Measurements from ENCODE around the gene APOA4.
"Not testable (repeated sequence)": the region's sequence is repeated elsewhere in the genome, so short reads cannot be mapped to it uniquely, and the experiment has no call there.

The APOA4 gene

DNA sequence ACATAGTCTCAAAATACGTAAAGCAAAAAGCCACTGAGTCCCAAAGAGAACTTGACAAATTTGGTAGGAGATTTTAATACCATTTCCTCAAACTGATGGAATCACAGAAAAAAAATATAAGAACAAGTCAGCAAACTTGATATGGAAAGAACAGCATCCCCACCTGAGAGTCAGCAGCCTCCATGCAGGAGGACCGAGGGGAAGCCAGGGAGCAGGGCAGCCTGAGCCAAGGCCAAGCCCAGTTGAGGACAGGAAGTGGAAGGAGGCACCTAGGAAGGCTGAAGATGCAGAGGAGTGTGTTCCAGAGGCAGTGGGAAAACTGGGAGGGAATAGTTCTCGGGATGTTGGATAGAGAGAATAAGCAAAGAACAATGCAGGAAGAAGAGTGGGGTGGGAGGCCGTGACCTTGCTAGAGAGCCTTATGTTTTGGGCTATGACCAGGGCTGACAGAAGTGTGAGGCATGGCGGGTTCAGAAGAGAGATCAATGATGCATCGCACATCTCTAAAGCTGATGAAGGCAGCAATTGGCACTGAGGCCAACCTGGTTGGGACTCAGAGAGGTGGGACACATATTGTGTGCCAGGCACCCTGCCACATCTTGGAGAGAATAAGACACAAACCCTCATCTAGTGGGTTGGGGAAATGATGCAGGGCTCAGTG, 15.4 kb downstream of the APOA4 start:
- DNase-seq (ENCODE audit: insufficient read length, low spot score) (no peak), FAIRE-seq (no peak)

DNA sequence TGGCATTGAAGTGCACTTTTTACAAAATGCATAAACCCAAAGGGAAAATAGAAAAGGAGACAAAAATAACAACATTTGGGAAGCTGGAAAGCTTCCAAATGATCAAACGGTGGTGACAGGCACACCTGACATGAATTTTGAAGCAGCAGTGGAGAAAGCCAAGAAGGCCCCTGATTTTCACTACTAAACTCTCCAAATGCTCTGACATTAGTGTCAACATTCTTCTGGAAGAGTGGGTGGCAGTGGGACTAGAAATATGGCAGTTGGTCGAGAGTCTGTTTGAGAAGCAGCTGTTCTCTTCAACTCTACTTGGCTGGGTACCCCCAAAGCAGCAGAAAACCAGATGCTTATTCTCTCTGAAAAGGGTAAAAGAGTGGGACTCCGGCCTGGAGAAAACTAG, 19.1 kb downstream of the APOA4 start:
- no peak for FAIRE-seq
- no peak for DNase-seq (ENCODE audit: insufficient read length, low spot score)

DNA sequence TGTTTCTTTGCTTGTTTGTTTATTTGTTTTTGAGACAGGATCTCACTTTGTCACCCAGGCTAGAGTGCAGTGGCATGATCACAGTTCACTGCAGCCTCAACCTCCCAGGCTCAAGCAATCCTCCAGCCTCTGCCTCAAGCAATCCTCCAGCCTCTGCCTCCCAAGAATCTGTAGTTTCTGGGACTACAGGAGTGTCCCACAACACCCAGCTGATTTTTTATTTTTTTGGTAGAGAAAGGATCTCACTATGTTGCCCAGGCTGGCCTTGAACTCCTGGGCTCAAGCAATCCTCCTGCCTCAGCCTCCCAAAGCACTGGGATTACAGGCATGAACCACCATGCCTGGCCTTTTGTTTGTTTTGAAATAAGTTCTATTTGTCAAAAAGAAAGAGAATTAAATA, 21.4 kb downstream of the APOA4 start:
- DNase-seq (ENCODE audit: insufficient read length, low spot score); FAIRE-seq: not testable (repeated sequence)

DNA sequence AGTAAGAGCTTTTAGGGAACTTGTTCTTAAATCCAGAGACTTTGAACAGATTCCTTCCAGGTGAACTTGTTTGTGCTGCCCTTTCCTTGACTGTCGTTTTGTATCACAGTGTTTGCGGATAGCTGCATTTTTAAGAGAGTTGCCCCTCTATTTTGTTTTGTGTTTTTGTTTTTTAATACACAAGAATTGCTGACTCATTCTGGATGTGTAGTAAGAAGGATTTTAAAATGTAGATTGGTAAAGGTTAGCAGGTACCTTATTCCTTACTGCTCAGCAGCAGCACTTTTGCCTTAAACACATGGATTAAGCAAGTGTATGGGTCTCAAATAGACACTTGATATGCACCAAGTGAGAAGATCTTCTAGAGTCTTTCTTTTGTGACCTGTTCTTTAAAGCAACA, 22.5 kb downstream of the APOA4 start:
- FAIRE-seq (no peak), DNase-seq (ENCODE audit: insufficient read length, low spot score) (no peak)

DNA sequence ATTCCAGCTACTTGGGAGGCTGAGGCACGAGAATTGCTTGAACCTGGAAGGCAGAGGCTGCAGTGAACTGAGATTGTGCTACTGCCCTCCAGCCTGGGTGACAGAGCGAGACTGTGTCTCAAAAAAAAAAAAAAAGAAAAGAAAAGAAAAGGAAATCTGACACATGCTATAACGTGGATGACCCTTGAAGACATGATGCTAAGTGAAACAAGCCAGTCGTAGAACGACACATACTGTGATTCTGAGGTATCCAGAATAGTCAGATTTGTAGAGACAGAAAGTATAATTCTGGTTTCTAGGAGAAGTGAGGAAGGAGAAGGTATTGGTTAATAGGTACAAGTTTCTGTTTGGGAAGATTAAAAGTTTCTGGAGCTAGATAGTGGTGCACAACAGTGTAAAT, 24.7 kb downstream of the APOA4 start:
- no peak for FAIRE-seq
- DNase-seq (ENCODE audit: insufficient read length, low spot score): no peak

DNA sequence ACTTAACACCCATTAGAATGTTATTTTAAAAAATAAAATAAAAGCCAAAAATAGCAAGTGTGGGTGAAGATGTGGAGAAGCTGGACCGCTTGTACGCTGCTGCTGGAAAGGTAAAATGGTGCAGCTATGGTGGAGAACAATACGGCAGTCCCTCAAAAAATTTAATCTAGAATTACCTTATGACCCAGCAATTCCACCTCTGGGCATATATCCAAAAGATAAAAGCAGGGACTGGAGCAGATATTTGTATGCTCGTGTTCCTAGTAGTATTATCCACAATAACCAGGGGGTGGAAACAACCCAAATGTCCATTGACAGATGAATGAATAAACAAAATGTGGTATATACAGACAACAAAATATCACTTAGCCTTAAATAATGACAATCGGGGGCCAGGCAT, 25.3 kb downstream of the APOA4 start:
- no peak for FAIRE-seq
- no peak for DNase-seq (ENCODE audit: insufficient read length, low spot score)

DNA sequence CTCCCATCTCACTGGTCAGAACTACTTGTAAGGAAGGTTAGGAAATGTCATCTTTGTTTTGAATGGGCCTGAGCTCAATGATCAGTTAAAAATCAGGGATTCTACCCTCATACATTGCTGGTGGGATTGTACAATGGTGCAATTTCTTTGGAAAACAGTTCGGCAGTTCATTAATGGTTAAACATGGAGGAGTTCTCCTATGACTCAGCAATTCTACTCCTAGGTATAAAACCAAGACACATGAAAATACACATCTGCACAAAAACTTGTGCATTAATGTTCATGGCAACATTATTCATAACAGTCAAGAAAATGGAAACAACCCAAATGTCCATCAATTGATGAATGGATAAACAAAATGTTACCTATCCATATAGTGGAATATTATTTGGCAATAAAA, 26.6 kb downstream of the APOA4 start:
- no peak for FAIRE-seq
- DNase-seq (ENCODE audit: insufficient read length, low spot score): no peak

DNA sequence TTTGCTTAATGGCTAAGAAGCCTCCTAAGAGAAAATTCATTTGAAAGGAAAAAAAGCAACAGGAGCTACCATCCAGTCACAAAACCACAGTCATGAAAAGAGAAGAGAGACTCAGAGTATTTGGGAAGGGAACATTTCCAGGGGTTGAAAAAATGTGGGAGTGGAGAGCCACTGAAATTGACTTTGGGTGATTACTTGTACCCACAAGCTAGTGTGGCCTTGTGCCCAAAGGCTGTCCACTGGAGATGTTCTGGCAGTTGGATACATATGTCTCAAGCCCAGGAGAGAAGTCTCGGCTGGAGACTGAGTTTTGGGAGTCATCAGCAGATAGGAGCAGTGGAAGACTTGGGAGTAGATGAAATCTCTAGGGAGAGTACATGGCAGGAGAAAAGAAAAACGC, 28.3 kb downstream of the APOA4 start:
- DNase-seq (ENCODE audit: insufficient read length, low spot score) (no peak), FAIRE-seq (no peak)

DNA sequence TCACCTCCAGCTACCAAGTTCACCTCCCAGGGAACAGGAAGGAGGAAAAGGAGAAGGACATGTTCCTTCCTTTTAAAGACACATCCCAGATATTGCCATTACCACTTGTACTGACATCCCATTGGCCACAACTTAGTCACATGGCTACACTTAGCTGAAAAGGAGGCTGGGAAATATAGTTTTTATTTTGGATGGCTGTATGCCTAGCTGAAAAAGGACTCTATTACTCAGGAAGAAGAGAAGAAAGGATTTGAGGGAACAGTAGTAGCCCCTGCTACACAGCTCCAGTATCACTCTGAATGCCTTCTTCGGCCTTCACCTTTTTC, 29.4 kb downstream of the APOA4 start:
- DNase-seq (ENCODE audit: insufficient read length, low spot score): no peak
- no peak for FAIRE-seq

DNA sequence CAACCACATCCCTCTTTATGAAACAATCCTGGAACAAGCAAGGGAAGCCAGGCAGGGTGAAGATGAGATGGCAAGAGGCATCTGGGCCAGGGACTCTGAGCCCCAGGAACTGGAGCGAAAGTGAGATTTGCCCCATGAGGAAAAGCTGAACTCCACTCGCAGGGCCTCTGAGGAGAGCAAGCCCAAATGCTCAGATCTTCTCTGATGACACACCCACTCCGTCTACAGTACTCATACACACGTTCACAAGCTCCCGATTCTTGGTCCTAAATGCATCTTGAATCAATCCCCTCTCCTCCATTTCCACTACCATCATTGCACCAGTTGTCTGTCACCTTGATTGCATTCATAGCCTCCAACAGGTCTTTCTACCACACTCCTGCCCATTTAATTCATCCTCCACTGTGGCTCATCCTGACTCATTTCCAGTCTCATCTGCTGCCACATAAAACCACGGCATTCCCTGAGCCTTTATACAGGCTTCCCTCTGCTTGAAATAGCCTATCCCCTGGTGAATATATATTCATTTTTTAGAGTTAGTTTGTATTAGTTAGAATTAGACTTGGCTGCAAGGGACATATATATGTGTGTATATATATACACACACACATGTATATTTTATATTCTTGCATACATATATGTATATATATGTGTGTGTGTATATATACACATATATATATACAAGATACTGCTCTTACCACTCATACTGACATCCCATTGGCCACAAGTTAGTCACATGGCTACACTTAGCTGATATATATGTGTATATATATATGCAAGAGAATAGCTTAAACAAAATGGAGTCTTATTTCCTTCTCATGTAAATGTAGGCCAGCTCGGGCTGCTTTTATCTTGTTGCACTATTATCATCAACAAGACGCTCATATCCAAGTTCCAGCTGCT, 30.0 kb downstream of the APOA4 start:
- FAIRE-seq (peak; percentile 44), DNase-seq (ENCODE audit: insufficient read length, low spot score) (no peak)

DNA sequence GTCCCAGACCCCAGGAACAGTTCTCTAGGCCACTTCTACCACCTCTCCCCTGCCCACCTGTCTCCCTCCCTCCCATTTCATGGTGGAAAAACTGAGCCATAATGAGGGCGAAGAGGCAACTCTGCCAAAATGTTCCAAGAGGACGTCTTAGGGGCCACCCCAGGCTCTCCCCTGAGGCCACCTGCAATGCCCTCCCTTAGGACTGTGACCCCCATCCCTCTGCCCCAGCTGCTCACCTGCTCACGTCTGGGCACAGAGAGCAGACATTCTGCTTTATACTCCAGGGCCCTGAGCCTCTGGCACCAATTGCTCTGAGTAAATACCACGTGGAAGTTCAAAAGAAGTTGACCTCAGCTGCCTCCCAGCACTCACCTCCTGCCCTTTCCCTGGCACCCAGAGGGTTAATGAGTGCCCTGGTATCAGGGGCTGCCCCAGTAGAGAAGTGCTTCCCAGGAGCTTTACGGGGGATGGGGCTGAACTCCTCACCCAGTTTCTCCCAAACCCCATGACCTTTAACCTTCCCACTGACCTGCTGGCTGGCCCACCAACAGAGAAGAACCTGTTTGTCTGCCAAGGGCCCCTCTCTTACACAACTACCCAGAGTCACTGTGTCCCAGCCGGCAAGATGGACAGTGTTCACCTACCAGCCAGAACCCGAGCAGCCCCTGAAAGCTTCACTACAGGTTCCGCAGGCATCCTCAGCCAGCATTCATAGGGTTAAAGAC, 30.8 kb downstream of the APOA4 start:
- no peak for FAIRE-seq
- no peak for DNase-seq (ENCODE audit: insufficient read length, low spot score)

DNA sequence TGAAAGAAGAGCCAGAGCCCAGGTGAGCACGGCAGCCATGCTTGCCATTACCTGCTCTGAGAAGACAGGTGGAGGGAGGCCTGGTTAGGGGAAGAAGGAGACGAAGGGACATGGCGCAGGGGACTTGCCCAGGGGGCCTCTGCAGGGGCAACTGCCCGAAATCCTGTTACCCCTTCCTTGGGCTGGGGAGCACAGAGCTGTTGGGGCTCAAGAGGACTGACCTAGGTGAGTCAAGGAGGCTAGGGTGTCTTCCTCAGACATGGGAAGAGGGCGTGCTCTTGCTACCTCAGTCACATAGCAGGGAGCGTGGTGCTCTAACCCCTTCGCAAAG, 31.3 kb downstream of the APOA4 start, which contains the start of gene APOA5:
Gene APOA5 (minus strand): TSS at position 67 of the 331 bp plus-strand sequence. CDS start 19 bp downstream, at position 48.
- FAIRE-seq (no peak), DNase-seq (ENCODE audit: insufficient read length, low spot score) (no peak)

DNA sequence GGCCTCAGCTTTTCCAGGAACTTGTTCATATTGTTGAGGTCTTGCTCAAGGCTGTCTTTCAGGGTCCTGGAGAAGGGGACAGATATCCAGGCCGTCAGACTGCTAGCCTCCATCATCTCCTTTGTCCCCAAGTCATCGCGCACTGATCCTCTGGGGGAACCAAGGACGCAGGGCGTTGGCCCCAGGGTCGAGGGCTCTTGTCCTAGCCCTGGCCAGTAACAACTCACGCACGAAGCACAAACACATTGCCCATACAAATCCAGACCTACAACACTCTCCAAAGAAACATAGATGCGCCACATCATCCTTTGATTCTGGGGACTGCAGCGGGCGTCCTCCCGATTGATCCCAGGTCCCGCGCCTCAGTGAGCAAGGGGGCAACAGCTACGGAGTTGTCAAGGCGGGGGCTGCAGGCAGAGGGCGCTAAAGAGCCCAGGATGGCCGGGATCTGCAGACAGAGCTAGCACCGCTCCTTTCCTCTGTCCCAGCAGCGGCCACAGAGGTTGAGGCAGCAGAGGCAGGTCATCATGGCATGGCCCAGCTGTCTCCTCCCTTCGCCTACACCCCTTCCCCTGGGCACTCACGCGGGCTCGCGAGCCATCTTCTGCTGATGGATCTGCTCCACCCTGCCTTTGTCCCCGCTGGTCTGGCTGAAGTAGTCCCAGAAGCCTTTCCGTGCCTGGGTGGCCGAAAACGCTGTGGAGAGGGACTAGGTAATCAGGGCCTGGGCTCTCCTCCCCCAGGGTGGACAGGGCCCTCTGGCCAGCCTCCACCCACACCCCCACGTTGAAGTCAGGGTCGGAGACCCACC, 31.9 kb downstream of the APOA4 start:
- FAIRE-seq (peak; percentile 56), DNase-seq (ENCODE audit: insufficient read length, low spot score) (peak; percentile 73)

DNA sequence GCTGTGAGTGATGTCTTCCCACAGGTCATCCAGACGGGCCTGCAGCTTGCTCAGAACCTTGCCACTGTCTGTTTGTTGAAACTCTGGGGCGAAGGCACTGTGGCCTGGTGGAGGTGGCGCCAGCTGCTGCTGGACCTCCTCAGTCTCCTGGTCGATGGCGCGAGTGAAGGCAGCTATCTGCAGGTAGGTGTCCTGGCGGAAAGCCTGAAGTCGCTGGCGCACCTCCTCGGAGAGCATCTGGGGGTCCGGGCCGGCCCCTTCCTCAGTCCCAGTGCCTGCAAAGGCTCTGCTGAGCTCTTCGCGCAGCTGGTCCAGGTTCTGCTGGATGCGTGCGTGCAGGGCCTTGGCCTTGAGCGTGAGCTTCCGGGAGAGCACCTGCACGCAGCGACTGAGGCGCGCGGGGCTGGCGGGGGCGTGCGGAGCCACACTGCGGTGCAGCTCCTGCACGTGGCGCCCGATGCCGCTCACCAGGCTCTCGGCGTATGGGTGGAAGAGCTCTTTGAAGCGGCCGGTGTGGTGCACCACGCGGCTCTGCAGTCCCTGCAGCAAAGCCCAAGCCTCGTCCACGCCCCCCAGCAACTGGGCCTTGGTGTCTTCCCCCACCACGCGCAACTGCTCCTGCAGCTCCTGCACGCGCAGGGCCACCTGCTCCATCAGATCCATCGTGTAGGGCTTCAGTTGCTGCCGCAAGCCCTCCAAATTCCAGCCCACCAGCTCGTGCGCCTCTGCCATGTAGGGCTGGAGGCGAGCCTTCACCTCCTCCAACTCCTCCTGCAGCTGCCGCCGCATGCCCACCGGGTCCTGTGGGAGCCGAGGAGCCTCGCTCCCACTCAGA, 32.7 kb downstream of the APOA4 start:
- FAIRE-seq: no peak
- DNase-seq (ENCODE audit: insufficient read length, low spot score): no peak

DNA sequence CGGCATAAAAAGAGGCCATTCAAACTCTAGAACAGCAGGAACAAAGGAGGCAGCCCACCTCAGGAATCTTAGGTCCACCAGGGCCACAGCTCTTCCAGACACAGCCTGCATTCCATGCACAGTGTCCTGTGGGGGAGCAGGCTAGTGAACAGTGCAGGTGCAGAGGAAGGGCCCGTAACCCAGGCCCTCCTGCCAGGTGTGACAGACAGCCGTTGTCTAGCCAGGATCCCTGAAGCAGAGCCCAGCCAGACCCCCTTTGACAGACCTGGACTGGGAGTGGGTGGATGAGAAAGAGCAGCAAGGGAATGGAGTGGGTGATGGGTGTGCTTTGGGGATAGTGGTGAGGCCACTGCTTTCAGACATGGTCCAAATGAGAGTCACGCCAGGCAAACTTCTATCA, 34.1 kb downstream of the APOA4 start:
- DNase-seq (ENCODE audit: insufficient read length, low spot score) (no peak), FAIRE-seq (no peak)

DNA sequence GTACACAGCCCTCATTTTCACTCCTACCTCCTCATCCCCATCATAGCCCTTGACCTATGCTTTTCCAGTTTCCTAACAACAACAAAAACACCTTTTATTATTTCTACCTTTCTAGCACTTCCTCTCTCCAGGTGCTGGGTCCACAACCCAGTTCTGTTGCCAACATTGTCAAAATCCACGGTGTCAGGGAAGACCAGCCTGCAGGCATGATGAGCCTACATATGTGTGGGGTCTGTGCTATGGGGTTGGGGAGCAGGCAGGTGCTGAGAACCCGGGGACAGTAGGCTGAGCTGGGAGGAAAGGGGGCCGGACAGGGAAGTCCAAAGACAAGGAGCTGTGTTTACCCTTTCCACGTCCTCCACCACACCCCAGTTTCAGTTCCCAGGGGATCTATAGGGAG, 34.6 kb downstream of the APOA4 start:
- FAIRE-seq (no peak), DNase-seq (ENCODE audit: insufficient read length, low spot score) (no peak)

DNA sequence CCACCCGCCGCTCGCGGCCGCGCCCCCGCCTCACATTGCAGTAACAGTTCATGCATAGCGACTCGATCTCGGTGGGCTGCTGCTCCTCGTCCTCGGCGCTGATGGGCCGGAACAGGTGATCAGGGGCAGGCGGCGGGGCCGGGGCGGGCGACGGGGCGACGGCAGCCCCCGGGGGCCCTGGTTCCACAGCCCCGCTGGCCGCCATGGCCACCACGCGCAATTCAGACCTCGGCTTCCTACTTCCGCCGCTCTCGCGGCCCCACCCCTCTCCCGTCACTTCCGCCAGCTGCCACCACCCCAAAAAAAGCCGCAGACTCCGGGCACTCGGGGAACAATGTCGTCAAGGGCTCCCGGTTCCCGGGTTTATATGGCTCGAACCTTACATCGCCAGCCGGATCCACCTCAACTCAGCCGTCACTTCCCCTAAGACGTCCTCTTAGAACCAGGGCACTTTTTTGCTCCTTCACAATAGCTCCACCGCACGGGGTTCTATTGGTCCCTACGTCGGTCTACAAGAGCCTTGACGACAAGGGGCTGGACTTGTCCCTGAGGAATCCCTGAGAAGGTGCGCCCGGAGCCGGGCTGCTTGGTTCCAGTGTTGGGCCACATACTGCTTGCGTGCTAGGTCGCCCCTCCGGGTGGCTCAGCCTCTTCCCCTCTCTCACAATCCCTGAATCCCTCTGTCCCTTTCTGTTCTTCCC, 35.2 kb downstream of the APOA4 start, which contains the start of gene ZPR1:
Gene ZPR1 (minus strand): TSS at position 238 of the 701 bp plus-strand sequence. CDS start 33 bp downstream, at position 205.
- peak; percentile 95 for DNase-seq (ENCODE audit: insufficient read length, low spot score)
- peak; percentile 86 for FAIRE-seq

DNA sequence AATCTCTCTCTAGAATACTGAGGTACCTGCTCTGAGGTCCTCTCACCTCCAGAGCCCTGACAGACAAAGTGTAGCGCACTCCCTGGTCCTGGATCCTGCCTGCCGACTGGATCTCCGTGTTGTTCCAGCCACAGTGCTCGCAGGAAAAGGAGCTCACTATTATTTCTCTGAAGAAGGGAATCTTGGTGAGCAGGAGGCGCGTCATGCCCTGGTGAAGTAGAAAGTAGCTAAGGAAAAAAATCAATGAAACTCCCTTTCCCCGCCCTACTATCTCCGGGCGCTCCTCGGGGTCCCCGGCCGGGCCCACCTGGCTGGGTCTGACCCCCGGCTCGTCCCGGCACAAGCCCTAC, 35.7 kb downstream of the APOA4 start:
- peak; percentile 40 for FAIRE-seq

DNA sequence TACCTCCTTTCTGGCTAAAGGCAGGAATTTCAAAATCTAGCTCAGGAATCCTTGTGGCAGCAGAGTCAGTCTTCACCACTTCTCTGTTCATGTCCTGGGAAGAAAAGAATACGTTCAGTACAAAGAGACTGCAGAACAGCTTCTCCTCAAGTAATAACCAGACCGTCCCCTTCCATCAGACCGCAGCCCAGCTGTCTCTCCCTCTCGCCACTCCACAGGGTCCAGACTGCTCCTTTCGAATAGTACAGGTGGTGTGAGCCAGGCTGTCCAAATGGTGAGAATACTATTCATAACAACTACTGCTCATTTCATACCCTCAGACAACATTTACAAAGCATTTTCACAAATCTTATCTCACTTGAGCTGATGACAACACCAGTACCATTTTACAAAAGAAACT, 36.1 kb downstream of the APOA4 start:
- FAIRE-seq (peak; percentile 35), DNase-seq (ENCODE audit: insufficient read length, low spot score) (no peak)

More for the DNA sequence above, 35.7 kb downstream of the APOA4 start:
- no peak for DNase-seq (ENCODE audit: insufficient read length, low spot score)
